GM12878 (cell line): ENCODE results near the gene MAP7. TPM values are rescaled to one million over a fixed set of nuclear protein-coding genes. Genes with fewer than 3 reads are reported as not detected.

ENCODE experiments used
- ATAC-seq: fragments of 200-7000 bp; cut with Tn5 transposase; 3 replicates; pipeline ENCODE4 v1.9.1; 2020; ENCODE audit warnings: mild to moderate bottlenecking, moderate library complexity
- BruUV-seq: library from RNA; stranded (reverse); fragments of 400-500 nt; replicated peaks from 2 replicates; lab custom pipeline; 2021; lab: Mats Ljungman, UMichigan
- CTCF ChIA-PET: fragments of 300-600 bp; sonication (Branson Sonifier 250); formaldehyde crosslinking; extraction: SDS; loops from one replicate; lab custom pipeline; 2021; ENCODE audit warnings: inconsistent platforms; lab: Yijun Ruan, JAX
- POLR2A ChIA-PET: fragments of 350-600 bp; formaldehyde crosslinking; extraction: SDS; loops from one replicate; lab custom pipeline; 2021; ENCODE audit warnings: inconsistent platforms; lab: Charles Lee
- RAD21 ChIA-PET: fragments of 300-600 bp; sonication (Branson Sonifier 250); formaldehyde crosslinking; loops from one replicate; lab custom pipeline; 2023; ENCODE audit warnings: antibody characterized with exemption; ENCODE audit not compliant: unreplicated experiment; lab: Charles Lee
- SMC1A ChIA-PET: fragments of 300-600 bp; sonication (Branson Sonifier 250); formaldehyde crosslinking; loops from one replicate; lab custom pipeline; 2023; ENCODE audit not compliant: unreplicated experiment, uncharacterized antibody; lab: Charles Lee
- DNase-seq: peaks from one replicate; pipeline ENCODE4 v3.0.0-alpha.2; 2011; ENCODE audit warnings: low read depth, low spot score
- FAIRE-seq: peaks from 3 replicates; lab custom pipeline; 2011; peaks lifted over from hg19 to GRCh38; lab: Jason Lieb, UNC
- H2AFZ ChIP-seq: 2 replicates; pipeline ENCODE4 v1.6.0; 2011; ENCODE audit warnings: low read depth, low read length, control low read depth; ENCODE audit not compliant: control insufficient read depth
- H3K27ac ChIP-seq: 2 replicates; pipeline ENCODE4 v1.5.1; 2011; ENCODE audit warnings: control low read depth; ENCODE audit not compliant: control insufficient read depth, insufficient read depth
- H3K27me3 ChIP-seq, 2 experiments: replicated peaks in 1 of 2; 2 replicates each; pipeline versions ENCODE4 v1.6.0 to v1.6.1; 2011; ENCODE audit warnings: low read length in 1 of 2; ENCODE audit not compliant: control insufficient read depth in 2 of 2, insufficient read depth in 2 of 2
- H3K36me3 ChIP-seq, 2 experiments: 2 replicates each; pipeline ENCODE4 v1.5.1; 2011; ENCODE audit warnings: low read length in 1 of 2; ENCODE audit not compliant: control insufficient read depth in 2 of 2, insufficient read depth in 2 of 2
- H3K4me1 ChIP-seq: 2 replicates; pipeline ENCODE4 v1.6.1; 2011; ENCODE audit warnings: mild to moderate bottlenecking, low read length, moderate library complexity, mixed read lengths; ENCODE audit not compliant: control insufficient read depth, insufficient read depth
- H3K4me2 ChIP-seq: 2 replicates; pipeline ENCODE4 v1.6.0; 2011; ENCODE audit warnings: control low read depth; ENCODE audit not compliant: control insufficient read depth, insufficient read depth
- H3K4me3 ChIP-seq: fragments of 200-600 bp; sonication (generic); 2 replicates; pipeline ENCODE4 v1.5.1; 2016
- H3K79me2 ChIP-seq: 2 replicates; pipeline ENCODE4 v1.6.0; 2011; ENCODE audit warnings: low read length; ENCODE audit not compliant: control insufficient read depth, insufficient read depth
- H3K9ac ChIP-seq: 2 replicates; pipeline ENCODE4 v1.8.0; 2011; ENCODE audit warnings: low read length, control low read depth, mixed read lengths; ENCODE audit not compliant: control insufficient read depth, insufficient read depth
- H3K9me3 ChIP-seq: replicated peaks from 3 replicates; pipeline ENCODE4 v1.5.1; 2011; ENCODE audit warnings: mild to moderate bottlenecking, low read length; ENCODE audit not compliant: control insufficient read depth, insufficient read depth
- H4K20me1 ChIP-seq: 2 replicates; pipeline ENCODE4 v1.6.0; 2011; ENCODE audit not compliant: control insufficient read depth, insufficient read depth
- ATF7 ChIP-seq: fragments of 450-650 bp; IDR thresholded peaks from 2 replicates; pipeline ENCODE4 v1.6.1; 2016; ENCODE audit warnings: low read depth, mild to moderate bottlenecking
- NRF1 ChIP-seq: conservative IDR thresholded peaks from 2 replicates; pipeline ENCODE4 v1.6.1; 2011; ENCODE audit warnings: mild to moderate bottlenecking, low read depth, low read length, improper control_type of control experiment
- SUZ12 ChIP-seq: fragments of 200-600 bp; sonication (generic); IDR thresholded peaks from one replicate; pipeline ENCODE4 v1.6.1; 2018; ENCODE audit warnings: antibody characterized with exemption, mild to moderate bottlenecking; ENCODE audit not compliant: unreplicated experiment
- TARDBP ChIP-seq: IDR thresholded peaks from 2 replicates; pipeline ENCODE4 v1.6.1; 2016; ENCODE audit warnings: borderline replicate concordance
- YBX1 ChIP-seq: fragments of 450-650 bp; IDR thresholded peaks from 2 replicates; pipeline ENCODE4 v1.6.1; 2016; ENCODE audit warnings: antibody characterized with exemption
- ZNF384 ChIP-seq: IDR thresholded peaks from 2 replicates; pipeline ENCODE4 v1.6.1; 2012; ENCODE audit warnings: low read depth, mild to moderate bottlenecking, low read length, improper control_type of control experiment, borderline replicate concordance
- ZSCAN29 ChIP-seq: fragments of 450-650 bp; IDR thresholded peaks from 2 replicates; pipeline ENCODE4 v1.6.1; 2017; ENCODE audit warnings: mild to moderate bottlenecking, moderate library complexity
- WGBS: methylation state at CpG from one replicate; pipeline ENCODE4 v1.1.6; 2016; ENCODE audit warnings: low lambda C conversion rate; ENCODE audit not compliant: insufficient replicate concordance, insufficient coverage; ENCODE audit errors: missing lambda C conversion rate; 5-methylcytosine and 5-hydroxymethylcytosine counted together
- in situ Hi-C: fragments of 300-500 bp; cut with MboI; formaldehyde crosslinking; loops from 9 replicates; pipeline ENCODE4 v1.14.3; 2018; ENCODE audit warnings: mixed read lengths
- intact Hi-C: fragments of 100-400 bp; cut with micrococcal nuclease; formaldehyde crosslinking; loops from one replicate; pipeline ENCODE4 v1.14.2; 2022; ENCODE audit not compliant: unreplicated experiment
- polyA plus RNA-seq, 11 experiments: library from polyadenylated mRNA; depleted of rRNA in 4 of 11; unstranded in 6 of 11; stranded (reverse) in 5 of 11; fragments of >200 nt; fragmentation: Nextera tagmentation in 4 of 11; fragmentation: Illumina TruSeq in 1 of 11; extraction: Ambion mirVana in 4 of 11; extraction: Trizol in 1 of 11; gene quantifications; 1 replicate in 1 of 11; 2 replicates in 10 of 11; pipeline versions ENCODE4 v1.2.1 to v1.2.3, GENCODE V29; 2011 to 2016; ENCODE audit warnings: inconsistent platforms in 2 of 11, missing spikeins in 2 of 11, low read depth in 1 of 11
- total RNA-seq, 4 experiments: library from RNA; depleted of rRNA in 3 of 4; stranded (reverse); fragments of >200 nt in 3 of 4; fragmentation: Illumina TruSeq in 1 of 4; extraction: Trizol in 1 of 4; gene quantifications; 2 replicates each; pipeline versions ENCODE4 v1.2.1 to v1.2.3, GENCODE V29; 2013 to 2021
- TF ChIP-seq, protein P1 (sequence below): fragments of 450-650 bp; IDR thresholded peaks from 2 replicates; pipeline ENCODE4 v1.6.1; 2017; ENCODE audit warnings: antibody characterized with exemption, mild to moderate bottlenecking, moderate library complexity
- TF ChIP-seq, protein P2 (sequence below): IDR thresholded peaks from 2 replicates; pipeline ENCODE4 v1.6.1; 2011; ENCODE audit warnings: mild to moderate bottlenecking, low read depth, low read length, moderate library complexity; ENCODE audit not compliant: insufficient replicate concordance
- TF ChIP-seq, protein P3 (sequence below): fragments of 450-650 bp; formaldehyde crosslinking; IDR thresholded peaks from 2 replicates; pipeline ENCODE4 v1.4.0; 2020; ENCODE audit warnings: mild to moderate bottlenecking, moderate library complexity

The MAP7 gene
- total and polyA plus RNA-seq, 10 of the 15 experiments (the other 5 are each of a cell fraction or from before 2014, with no cell fraction given), result 0.04 to 0.17 (median 0.08) TPM; not detected in 2

DNA sequence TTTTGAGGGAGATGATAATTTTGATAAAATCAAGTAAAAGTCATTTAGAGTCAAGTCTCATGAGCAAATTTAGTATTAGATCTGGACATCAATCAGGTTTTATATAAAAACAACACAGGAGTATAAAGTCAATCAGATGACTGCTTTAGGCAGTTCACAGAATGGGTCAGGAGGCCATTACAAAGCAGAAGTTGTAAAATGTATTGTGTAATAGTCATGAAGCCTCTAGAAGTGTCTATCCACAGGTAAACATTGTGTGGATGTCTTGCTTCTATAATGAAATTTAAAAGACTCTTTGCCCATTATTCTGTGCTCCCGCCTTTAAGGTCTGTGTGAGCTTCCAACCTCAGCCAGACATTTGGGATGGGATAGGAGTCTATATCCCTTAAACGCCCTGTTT, 28.8 kb downstream of the MAP7 start:
- 43% methylated on average over 2 of the region's 2 CpGs for WGBS

More for the DNA sequence above, 28.8 kb downstream of the MAP7 start:
- H3K36me3 ChIP-seq, result no peaks in the 10 kb centered on the region
- H3K4me1 ChIP-seq, result no peaks in the 10 kb centered on the region
- FAIRE-seq (no peak), ATAC-seq (no peak), DNase-seq (no peak)
- H3K4me2 ChIP-seq, result no peak overlapping the region
- ChIA-PET CTCF (no interaction called here), RAD21 (no interaction called here), SMC1A (interaction anchor here (0.6 kb wide), 1 partner anchor 163 kb away, joined by 3 read pairs; no protein-coding TSS in a partner anchor), POLR2A (no interaction called here)
- no peaks in the 10 kb centered on the region for H3K79me2 ChIP-seq
- H4K20me1 ChIP-seq, result no peaks in the 10 kb centered on the region
- in situ Hi-C loops, result no loop called here
- H3K9ac ChIP-seq, result no peak overlapping the region
- H2AFZ ChIP-seq, result no peak overlapping the region
- TF ChIP-seq ZNF384, result no peak
- TF ChIP-seq, protein P1, sequence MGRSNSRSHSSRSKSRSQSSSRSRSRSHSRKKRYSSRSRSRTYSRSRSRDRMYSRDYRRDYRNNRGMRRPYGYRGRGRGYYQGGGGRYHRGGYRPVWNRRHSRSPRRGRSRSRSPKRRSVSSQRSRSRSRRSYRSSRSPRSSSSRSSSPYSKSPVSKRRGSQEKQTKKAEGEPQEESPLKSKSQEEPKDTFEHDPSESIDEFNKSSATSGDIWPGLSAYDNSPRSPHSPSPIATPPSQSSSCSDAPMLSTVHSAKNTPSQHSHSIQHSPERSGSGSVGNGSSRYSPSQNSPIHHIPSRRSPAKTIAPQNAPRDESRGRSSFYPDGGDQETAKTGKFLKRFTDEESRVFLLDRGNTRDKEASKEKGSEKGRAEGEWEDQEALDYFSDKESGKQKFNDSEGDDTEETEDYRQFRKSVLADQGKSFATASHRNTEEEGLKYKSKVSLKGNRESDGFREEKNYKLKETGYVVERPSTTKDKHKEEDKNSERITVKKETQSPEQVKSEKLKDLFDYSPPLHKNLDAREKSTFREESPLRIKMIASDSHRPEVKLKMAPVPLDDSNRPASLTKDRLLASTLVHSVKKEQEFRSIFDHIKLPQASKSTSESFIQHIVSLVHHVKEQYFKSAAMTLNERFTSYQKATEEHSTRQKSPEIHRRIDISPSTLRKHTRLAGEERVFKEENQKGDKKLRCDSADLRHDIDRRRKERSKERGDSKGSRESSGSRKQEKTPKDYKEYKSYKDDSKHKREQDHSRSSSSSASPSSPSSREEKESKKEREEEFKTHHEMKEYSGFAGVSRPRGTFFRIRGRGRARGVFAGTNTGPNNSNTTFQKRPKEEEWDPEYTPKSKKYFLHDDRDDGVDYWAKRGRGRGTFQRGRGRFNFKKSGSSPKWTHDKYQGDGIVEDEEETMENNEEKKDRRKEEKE, result no peak
- no peak for TF ChIP-seq NRF1
- no peak for TF ChIP-seq TARDBP
- no peak for TF ChIP-seq SUZ12
- no peak for TF ChIP-seq ATF7
- no peak for TF ChIP-seq YBX1
- TF ChIP-seq, protein P2, sequence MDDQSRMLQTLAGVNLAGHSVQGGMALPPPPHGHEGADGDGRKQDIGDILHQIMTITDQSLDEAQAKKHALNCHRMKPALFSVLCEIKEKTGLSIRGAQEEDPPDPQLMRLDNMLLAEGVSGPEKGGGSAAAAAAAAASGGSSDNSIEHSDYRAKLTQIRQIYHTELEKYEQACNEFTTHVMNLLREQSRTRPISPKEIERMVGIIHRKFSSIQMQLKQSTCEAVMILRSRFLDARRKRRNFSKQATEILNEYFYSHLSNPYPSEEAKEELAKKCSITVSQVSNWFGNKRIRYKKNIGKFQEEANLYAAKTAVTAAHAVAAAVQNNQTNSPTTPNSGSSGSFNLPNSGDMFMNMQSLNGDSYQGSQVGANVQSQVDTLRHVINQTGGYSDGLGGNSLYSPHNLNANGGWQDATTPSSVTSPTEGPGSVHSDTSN, result no peak
- TF ChIP-seq ZSCAN29, result no peak
- TF ChIP-seq, protein P3, sequence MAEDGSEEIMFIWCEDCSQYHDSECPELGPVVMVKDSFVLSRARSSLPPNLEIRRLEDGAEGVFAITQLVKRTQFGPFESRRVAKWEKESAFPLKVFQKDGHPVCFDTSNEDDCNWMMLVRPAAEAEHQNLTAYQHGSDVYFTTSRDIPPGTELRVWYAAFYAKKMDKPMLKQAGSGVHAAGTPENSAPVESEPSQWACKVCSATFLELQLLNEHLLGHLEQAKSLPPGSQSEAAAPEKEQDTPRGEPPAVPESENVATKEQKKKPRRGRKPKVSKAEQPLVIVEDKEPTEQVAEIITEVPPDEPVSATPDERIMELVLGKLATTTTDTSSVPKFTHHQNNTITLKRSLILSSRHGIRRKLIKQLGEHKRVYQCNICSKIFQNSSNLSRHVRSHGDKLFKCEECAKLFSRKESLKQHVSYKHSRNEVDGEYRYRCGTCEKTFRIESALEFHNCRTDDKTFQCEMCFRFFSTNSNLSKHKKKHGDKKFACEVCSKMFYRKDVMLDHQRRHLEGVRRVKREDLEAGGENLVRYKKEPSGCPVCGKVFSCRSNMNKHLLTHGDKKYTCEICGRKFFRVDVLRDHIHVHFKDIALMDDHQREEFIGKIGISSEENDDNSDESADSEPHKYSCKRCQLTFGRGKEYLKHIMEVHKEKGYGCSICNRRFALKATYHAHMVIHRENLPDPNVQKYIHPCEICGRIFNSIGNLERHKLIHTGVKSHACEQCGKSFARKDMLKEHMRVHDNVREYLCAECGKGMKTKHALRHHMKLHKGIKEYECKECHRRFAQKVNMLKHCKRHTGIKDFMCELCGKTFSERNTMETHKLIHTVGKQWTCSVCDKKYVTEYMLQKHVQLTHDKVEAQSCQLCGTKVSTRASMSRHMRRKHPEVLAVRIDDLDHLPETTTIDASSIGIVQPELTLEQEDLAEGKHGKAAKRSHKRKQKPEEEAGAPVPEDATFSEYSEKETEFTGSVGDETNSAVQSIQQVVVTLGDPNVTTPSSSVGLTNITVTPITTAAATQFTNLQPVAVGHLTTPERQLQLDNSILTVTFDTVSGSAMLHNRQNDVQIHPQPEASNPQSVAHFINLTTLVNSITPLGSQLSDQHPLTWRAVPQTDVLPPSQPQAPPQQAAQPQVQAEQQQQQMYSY (CRISPR knock-in tag), result no peak
- H3K4me3 ChIP-seq, result no peak overlapping the region
- peaks cover under 1 to 3% of the 10 kb centered on the region in 2 experiments; a peak in 1 of 4 replicates for H3K27me3 ChIP-seq
- BruUV-seq, result no TSS peak
- H3K27ac ChIP-seq, result no peak overlapping the region
- H3K9me3 ChIP-seq, result no peaks in the 10 kb centered on the region
- intact Hi-C loops, result no loop called here
